GM19468 (cell line): ENCODE measurements around the gene SIRT5.

Experiments used
- ATAC-seq: cut with Tn5 transposase; IDR thresholded peaks from one replicate; pipeline ENCODE4 v1.9.1; 2021; ENCODE audit warnings: mild to moderate bottlenecking, moderate library complexity, moderate number of reproducible peaks; ENCODE audit not compliant: unreplicated experiment; ENCODE audit errors: extremely low read depth

Gene SIRT5

DNA sequence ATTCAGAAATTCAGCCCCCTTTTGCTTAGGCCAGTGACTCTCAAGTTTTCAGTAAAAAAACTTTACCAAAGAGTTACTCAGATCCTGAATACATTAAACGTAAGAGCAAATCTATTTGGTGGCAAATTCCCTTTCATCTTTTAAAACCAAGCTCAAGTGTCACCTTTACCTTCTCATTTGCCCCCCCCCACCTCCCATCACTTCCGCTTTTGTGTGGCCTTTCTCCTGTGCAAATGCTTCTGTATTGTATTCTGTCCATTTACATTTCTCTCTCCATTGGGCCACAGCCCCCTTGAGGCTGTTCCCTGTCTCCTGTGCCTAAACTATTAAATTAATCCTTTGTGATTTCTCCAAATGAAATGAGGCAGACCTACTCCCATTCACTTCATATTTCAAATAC is 42.7 kb downstream of the SIRT5 start:
- ATAC-seq: no peak

GRCh38 chr6:13624871-13625288 is 50.5 kb downstream of the SIRT5 start:
- ATAC-seq: no peak

DNA sequence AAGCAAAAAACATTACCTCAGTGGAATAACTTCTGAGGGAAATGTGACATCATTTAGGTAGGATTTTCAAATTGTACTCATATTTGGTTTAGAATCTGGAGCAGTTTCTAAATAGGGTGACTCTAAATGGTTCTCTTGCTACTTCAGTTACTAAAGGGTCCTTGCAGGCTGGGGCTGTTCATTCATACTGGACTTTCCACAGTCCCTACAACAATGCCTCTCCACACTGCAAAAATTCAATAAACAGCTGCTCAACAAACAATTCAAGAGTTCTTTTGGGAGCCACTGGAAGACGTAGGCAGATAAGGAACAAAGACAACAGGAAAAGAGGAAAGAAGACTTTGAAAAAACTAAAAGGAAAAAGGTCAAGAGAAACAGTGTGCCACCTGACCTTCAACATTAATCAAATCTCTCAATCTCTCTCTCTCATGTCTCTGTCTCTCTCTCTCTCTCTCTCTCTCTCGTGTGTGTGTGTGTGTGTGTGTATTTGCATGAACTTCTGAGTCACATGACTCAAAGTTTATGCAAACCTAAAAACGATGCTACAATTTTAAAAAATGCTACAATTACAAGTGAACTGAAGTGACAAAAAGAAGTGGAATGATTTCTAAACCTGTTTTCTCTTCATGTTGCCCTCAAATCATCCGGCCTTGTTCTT is 55.2 kb downstream of the SIRT5 start:
- no peak for ATAC-seq

DNA sequence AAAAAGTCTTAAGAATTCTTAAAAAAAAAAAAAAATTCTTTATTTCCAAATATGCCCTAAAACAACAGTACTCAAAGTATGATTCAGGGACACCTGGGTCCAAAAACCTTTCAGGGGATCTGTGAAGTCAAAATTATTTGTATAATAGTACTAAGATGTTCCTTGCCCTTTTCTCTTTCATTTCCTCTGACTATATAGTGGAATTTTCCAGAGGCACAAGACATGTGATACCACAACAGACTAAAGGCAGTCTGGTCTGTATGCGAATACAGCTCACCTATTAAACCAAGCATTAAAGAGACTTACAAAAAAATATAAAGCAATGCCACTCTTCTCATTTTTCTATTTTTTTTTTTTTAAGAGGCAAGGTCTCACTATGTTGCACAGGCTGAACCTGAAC is 56.1 kb downstream of the SIRT5 start:
- no peak for ATAC-seq

GRCh38 chr6:13633343-13633742 is 58.9 kb downstream of the SIRT5 start:
- ATAC-seq: no peak

GRCh38 chr6:13635948-13636658 is 61.7 kb downstream of the SIRT5 start:
- ATAC-seq: no peak

GRCh38 chr6:13638014-13638413 is 63.6 kb downstream of the SIRT5 start:
- ATAC-seq: no peak

- ATAC-seq: no peak
These were observed 64.2 kb downstream of the SIRT5 start for GRCh38 chr6:13638626-13639025.

DNA sequence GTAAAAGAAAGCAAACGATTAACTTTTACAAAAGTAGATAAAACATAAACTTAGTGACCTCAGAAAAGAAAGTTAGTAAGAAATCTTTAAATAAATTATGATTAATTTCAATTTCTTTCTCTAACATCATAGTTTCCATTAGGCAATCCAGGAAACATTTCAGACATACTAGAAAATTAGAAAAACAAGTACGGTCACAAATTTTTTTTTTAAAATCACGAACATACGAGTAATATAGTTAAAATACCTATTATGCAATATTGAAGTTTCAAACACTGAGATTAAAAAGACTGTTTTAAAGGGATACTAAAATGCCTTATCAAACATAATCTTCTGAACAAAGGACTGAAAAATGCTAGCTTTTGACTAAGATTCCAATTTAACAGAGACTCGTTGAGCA is 66.9 kb downstream of the SIRT5 start:
- no peak for ATAC-seq

GRCh38 chr6:13643125-13643524 is 68.7 kb downstream of the SIRT5 start:
- no peak for ATAC-seq

DNA sequence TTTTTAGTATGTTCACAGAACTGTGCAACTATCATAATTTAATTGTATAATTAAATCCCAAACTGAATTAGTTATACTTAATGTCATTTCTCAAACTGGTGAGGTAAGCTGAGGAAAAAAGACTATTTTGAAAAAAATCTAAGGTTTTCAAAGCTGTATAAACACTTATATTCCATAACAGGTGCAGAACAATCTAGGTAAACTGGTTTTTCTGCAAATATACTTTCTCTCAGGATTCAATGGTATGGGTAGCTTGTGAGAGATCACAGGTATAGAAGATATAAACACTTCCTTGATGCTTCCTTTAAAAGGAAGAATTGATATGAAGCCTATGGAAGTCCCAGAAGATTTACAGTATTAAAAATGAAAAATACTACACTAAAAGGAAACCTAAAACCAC is 74.4 kb downstream of the SIRT5 start:
- no peak for ATAC-seq

GRCh38 chr6:13649393-13649792 is 75.0 kb downstream of the SIRT5 start:
- ATAC-seq: no peak

DNA sequence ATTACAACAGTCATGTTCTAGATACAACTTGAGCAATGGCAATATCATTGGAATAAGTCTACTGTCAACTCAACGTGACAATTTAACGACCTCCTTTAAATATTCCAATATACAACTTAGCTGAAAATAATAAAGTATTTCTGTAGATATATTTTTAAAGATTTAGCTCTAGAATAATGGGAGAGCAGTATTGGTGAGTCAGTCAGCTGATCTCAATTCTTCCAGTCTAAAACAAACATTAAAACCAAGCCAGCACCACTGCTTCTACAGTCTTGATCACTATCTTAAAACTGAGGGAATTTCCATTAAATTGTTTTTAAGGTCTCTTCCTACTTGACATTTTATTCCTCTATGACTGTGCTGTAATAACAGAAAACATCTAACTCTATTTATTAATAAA is 78.9 kb downstream of the SIRT5 start:
- no peak for ATAC-seq

DNA sequence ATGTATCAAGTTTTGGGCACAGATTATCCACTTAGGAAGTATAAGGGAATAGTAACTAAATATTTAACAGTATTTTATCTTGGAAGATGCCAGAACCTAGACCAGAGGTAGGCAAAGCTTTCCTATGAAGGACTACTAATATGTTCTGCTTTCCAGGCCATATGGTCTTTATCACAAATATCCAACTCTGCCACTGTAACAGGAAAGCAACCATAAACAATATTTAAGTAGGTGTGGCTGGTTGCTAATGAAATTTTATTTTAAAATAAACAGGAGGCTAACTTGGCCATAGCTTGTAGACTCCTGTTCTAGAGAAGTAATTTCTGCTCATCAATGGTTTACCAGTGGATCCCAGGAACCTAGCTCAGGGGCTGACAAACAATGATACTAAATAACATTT is 80.1 kb downstream of the SIRT5 start:
- no peak for ATAC-seq

GRCh38 chr6:13655700-13656099 is 81.3 kb downstream of the SIRT5 start:
- no peak for ATAC-seq

DNA sequence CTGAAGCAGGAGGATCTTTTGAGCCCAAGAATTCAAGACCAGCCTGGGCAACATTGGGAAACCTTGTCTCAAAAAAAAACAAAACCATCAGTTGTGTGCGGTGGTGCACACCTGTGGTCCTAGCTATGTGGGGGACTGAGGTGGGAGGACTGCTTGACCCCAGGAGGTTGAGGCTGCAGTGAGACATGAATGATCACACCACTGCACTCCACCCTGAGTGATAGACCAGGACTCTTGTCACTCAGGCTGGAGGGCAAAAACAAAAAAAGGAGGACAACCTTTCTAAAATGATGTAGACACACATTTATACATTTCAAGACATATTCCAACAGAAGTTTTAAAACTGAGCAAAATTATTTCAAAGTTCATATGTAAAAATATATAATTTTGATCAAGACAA is 85.9 kb downstream of the SIRT5 start:
- ATAC-seq: no peak

DNA sequence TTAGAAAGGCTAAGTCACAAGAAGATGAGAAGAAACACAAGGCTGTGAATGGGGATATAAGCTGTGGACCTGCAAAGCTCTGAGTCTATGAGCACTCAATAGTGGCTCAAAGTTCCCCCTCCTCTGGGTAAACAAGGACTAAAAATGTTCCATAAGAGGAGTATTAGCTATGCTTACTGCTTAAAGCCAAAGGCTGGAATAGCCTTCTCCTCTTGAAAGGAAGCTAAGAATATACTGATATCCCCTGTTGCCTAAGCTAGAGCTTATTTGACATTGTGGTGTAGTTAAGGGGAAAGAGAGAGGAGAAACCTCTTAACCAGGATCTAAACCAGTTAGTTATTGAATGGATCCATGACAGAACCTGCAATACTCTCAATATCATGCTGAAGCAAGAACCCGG is 86.5 kb downstream of the SIRT5 start:
- ATAC-seq: no peak

DNA sequence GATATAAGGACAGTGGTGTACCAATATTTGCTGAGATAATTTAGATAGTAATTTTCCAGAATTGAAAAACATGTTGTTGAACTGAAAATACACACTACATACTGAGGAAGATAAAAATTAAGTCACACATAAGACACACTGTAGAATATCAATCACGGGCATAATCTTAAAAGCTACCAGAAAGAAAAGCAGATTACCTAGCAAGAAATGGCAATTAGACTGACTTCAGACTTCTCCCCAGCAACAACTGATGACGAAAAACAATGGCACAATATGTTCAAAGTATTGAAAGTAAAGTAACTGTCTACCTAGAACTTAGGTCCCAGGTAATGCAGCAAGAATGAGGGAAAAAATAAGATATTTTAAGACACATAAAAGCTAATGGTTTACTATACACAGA is 87.2 kb downstream of the SIRT5 start:
- no peak for ATAC-seq

DNA sequence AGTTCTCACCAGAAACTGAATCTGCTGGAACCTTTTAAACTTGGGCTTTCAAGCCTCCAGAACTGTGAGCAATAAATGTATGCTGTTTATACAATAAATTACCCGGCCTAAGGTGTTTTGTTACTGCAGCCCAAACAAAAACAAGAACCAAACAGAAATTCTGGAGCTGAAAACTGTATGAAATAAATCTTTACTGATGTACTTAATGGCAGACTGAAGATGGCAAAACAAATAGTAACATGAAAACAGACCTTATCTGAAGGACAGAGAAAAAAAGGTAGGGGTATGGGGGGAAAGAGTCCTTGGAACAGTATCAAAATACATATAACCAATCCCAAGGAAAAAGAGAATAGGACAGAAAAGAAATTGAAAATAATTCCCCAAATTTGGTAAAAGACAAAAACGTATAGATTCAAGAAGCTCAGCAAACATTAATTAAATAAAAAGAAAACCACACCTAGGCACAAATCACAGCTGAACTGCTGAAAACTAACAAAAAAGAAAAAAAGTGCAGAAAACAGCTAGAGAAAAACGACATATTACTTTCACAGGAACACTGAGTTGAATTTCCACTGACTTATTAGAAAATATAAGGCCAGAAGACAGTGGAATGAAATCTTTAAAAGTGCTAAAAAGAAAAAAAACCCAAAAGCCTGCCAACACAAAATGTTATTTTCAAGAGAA is 88.4 kb downstream of the SIRT5 start:
- ATAC-seq: no peak

DNA sequence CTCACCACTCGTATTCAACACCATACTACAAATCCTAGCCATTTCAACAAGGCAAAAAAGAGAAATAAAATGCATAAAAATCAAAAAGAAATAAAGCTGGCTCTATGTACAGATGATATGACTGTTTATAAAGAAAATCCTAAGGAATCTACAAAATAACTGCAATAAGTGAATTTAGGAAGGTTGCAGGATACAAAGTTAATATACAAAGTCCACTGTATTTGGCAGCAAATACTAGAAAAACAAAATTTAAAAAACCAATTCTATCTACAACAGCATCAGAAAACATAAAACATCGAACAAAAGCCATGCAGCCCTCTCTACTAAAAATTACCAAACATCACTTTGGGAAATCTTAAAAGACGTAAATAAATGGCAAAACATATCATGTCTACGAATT is 89.6 kb downstream of the SIRT5 start:
- ATAC-seq: no peak
